ENCODE data around the gene TBC1D22A.
"Not testable (repeated sequence)": the region's sequence is repeated elsewhere in the genome, so short reads cannot be mapped to it uniquely, and the experiment has no call there.

The TBC1D22A gene

GRCh38 chr22:46774253-46774979 lies 12.0 kb downstream of the TBC1D22A start:
- DNase-seq (ENCODE audit: low read depth), result no peak

- no peak for DNase-seq (ENCODE audit: low read depth)
These were observed 12.8 kb downstream of the TBC1D22A start for GRCh38 chr22:46774980-46775849.

GRCh38 chr22:46775850-46776826 lies 13.7 kb downstream of the TBC1D22A start:
- DNase-seq (ENCODE audit: low read depth), result no peak

DNA sequence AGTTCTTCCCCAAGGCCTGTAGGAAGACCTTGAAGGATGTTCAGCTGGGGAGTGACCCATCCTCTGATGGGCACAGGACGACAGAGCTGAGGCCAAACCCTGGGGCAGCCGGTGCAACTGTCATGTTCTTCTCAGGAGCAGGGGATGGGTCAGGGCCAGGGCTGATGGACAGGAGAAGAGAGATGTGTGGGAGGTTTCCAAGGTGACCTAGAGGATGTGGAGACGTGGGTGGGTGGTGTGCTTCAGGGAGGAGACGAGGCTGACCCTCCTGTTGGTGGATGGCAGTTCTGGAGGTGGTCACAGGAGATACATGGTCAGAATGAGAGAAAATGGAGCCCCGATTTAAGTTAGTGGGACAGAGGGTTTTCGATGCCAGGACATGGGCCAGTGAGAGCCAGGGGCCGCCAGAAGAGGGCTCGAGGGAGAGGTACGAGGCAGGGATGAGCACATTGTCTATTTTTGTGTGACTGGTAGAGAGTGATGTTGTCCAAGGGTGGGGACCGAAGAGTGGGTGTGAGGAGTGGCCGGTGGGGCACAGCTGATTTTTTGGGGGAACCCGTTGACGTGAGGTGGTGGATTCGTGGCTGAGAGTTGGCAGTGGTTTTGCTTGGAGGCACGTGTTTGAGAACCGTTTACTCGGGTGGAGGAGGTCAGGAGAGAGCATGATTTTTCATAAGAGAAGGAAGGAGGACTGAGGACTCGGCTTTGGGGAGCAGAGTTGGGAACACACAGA lies 14.6 kb downstream of the TBC1D22A start:
- no peak for DNase-seq (ENCODE audit: low read depth)

- no peak for DNase-seq (ENCODE audit: low read depth)
These were observed 15.1 kb downstream of the TBC1D22A start for GRCh38 chr22:46777609-46777970.

- DNase-seq (ENCODE audit: low read depth), result no peak
These were observed 16.6 kb downstream of the TBC1D22A start for GRCh38 chr22:46779023-46779422.

DNA sequence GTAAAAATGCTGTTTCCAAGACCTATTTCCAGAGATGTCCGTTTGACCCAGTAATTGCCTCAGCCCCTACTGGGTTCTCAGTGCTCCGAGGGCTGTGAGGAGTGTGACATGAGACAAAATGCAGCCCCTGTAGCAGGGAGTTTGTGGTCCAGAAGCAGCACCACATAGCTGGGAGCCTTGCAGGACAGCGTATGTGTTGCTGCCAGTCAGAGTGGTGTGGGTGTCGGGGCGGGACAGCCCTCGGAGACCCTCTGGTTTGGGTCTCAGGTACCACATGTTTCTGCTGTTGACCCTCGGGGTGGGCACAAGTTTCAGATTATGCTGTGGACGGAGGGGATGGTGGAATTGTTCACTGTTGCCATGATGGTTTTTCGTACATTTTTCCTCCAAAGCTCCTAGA lies 17.2 kb downstream of the TBC1D22A start:
- DNase-seq (ENCODE audit: low read depth), result no peak

DNA sequence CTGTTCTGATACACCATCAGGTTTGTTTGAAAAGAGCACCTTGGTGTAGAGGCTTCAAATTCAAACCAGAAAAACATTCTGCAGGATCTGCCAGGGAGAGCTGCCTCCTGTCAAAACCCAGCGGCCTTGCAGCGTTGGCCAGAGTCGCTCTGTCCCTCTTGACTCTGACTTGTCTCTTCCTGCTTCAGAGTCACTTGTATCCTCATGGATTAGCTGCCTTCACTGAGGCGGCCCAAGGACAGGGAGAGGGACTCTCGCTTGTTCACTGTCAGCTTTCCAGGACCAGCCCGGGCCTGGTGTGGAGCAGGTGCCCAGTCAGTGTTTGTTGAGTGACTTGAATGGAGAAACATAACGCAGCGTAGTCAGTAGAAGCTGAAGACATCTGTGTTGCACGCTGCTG lies 18.0 kb downstream of the TBC1D22A start:
- no peak for DNase-seq (ENCODE audit: low read depth)

- no peak for DNase-seq (ENCODE audit: low read depth)
These were observed 18.8 kb downstream of the TBC1D22A start for GRCh38 chr22:46781291-46781690.

GRCh38 chr22:46782200-46782599 lies 19.8 kb downstream of the TBC1D22A start:
- DNase-seq (ENCODE audit: low read depth), result not testable (repeated sequence)

GRCh38 chr22:46783721-46784120 lies 21.3 kb downstream of the TBC1D22A start:
- DNase-seq (ENCODE audit: low read depth), result no peak

GRCh38 chr22:46788441-46789172 lies 26.2 kb downstream of the TBC1D22A start:
- no peak for DNase-seq (ENCODE audit: low read depth)

GRCh38 chr22:46789992-46790391 lies 27.5 kb downstream of the TBC1D22A start:
- DNase-seq (ENCODE audit: low read depth), result no peak

DNA sequence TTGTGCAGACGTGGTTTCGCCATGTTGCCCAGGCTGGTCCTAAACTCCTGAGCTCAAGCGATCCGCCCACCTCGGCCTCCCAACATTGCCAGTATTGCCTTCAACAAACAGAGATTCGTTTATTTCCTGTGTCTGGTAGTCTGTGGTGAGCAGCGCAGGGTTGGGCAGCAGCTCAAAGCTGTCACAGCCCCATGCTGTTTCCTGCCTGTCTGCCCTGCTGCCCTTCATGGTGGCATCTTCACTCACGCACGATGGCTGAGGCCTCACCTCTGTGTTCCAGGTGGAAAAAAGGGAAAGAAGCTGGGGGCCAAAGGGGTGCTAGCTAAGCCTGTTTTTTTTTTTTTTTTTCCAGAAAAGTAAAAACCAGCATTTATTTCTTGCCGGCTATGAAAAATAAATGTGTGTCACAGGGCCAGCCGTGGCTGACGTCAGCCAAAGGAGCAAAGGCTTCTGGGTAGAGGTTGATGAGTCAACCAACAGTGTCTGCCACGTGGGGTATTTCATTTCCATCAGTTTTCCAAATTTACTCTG lies 28.8 kb downstream of the TBC1D22A start:
- peak; percentile 80 for DNase-seq (ENCODE audit: low read depth)

DNA sequence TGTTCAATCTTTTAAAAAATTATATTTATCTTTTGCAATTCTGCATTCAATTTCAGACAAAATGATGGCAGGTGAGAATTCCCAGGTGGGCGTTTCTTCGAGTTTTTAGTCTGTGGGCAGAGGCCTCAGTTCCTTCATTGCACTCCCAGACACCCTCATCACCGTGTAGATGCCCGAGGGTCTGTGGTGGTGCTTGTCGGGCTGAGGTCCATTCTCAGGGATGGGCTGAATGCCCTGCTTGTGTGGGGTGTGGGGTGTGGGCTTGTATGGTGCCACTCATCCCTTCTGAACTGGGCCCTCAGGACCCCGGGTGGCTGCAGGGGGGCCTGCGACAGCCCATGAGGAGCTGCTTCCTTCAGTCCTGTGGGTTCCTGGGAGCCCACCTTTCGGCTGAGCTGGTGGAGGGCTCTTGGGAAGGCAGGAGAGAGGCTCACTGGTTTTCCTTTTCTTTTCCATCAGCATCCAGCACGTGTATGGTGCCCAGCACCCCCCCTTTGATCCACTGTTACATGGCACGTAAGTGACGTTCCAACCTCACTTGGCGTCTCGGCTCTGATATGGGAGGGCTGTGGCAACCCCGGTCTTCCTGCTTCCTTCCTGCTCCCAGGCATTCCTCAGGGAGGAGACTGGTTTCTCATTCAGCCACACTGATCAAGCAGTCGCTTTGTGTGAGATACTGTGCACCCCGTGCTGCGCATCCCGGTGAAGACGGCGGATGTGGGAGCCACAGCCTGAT lies 29.8 kb downstream of the TBC1D22A start:
- no peak for DNase-seq (ENCODE audit: low read depth)

- DNase-seq (ENCODE audit: low read depth), result no peak
These were observed 30.4 kb downstream of the TBC1D22A start for GRCh38 chr22:46792841-46793261.

DNA sequence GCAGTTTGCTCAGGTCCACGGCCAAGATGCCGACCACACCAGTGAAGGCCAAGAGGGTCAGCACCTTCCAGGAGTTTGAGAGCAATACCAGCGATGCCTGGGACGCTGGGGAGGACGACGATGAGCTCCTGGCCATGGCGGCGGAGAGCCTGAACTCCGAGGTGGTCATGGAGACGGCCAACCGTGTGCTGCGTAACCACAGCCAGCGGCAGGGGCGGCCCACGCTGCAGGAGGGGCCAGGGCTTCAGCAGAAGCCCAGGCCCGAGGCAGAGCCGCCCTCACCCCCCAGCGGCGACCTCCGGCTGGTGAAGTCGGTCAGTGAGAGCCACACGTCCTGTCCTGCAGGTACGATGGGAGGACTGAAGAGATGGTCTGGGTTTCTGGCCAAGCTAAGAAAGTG lies 31.0 kb downstream of the TBC1D22A start:
- no peak for DNase-seq (ENCODE audit: low read depth)

DNA sequence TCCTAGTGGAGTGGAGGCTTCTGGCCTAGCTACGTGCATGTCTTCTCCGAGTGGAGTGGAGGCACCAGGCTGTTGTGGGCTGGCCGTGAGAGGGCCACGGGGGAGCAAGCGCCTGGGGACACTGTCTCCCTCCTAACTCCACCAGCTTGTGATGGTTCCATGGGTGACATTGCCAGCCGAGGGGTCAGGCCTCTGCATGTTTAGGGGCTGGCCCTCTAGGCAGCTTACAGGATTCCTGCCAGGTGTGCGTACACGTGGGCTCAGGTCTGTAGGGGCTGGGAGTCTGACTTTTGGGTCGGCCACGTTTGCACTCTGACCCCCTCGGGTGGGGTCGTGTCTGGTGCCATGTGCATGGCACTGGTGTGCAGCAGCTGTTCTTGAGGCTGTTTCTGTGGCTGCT lies 31.6 kb downstream of the TBC1D22A start:
- DNase-seq (ENCODE audit: low read depth), result no peak

GRCh38 chr22:46794491-46794890 lies 32.0 kb downstream of the TBC1D22A start:
- no peak for DNase-seq (ENCODE audit: low read depth)

DNA sequence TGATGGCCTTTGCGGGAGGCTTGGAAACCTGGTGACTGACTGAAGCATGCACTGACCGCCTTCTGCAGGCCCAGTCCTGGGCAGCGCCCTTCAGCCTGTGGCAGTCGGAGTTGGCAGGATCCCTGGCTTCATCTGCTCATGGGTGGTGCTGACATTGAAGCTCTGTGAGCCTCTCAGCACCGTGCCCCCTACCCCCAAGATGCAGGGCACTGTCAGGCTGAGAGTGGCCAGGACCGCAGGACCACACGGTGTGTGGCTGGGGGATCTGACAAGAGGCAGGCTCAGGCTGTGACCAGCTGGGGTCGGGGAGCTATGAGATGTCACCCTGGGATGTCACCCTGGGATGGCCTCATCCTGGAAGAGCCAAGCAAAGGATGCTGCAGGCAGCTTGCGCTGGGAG lies 32.7 kb downstream of the TBC1D22A start:
- DNase-seq (ENCODE audit: low read depth), result no peak
